HG02852 (cell line): ENCODE data around the gene WASL.

Experiments
- ATAC-seq: cut with Tn5 transposase; IDR thresholded peaks from one replicate; pipeline ENCODE4 v1.9.1; 2021; ENCODE audit warnings: mild to moderate bottlenecking, moderate library complexity; ENCODE audit not compliant: unreplicated experiment

The WASL gene

DNA sequence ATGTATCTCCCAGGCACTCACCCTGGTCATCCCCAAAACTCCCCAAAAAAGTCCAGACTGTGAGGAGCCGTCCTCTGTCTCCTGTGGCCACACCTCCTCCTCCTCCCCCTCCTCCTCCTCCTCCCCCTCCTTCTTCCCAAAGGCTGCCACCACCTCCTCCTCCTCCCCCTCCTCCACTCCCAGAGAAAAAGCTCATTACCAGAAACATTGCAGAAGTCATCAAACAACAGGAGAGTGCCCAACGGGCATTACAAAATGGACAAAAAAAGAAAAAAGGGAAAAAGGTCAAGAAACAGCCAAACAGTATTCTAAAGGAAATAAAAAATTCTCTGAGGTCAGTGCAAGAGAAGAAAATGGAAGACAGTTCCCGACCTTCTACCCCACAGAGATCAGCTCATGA is 86.0 kb downstream of the WASL start:
- no peak for ATAC-seq

DNA sequence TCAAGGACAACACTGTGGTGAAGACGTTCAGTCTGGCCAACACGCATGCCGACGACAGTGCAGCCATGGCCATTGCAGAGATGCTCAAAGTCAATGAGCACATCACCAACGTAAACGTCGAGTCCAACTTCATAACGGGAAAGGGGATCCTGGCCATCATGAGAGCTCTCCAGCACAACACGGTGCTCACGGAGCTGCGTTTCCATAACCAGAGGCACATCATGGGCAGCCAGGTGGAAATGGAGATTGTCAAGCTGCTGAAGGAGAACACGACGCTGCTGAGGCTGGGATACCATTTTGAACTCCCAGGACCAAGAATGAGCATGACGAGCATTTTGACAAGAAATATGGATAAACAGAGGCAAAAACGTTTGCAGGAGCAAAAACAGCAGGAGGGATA is 86.5 kb downstream of the WASL start:
- no peak for ATAC-seq

- ATAC-seq = no peak
Measured at GRCh38 chr7:123661765-123662164, 87.0 kb downstream of the WASL start.

DNA sequence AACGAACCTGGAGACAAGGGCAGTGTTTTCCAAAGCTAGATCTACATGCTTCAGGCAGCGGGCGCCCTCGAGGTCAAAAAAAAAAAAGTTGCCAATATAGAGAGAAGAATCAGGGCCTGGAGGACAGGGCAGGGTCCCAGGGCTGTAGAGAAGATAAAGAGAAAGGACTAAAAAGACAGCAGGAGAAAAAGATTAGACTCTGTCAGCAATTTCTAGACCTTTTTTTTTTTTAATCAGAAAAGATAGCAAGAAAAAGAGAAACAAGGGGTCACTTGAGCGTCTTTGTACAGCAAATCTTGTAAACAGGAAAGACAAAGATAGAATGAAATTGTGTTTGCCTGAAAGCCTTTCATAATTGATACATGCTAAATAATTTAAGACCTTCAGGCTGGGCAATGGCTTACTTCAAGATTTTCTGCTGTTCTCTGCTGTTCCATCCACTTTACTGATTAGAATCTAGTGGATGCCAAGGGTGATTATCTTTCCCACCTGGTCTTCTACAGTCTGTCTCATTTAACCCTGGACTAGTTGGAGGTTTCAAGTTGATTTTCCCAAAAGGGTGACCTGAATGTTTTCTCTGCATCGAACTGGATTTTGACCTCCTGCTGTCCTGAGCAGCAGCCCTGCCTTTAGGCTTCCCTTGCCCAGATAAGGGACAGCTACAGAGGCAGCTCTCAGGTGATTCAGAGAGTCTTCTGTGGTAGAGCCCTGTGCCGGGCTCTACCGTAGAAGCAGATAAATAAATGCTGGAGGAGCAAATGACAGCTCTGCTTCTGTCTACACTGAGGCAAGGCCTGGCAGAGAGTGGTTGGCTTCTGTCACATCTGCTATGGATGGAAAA is 88.1 kb downstream of the WASL start:
- ATAC-seq = no peak

- ATAC-seq = no peak
Measured at GRCh38 chr7:123658023-123658422, 90.8 kb downstream of the WASL start.

DNA sequence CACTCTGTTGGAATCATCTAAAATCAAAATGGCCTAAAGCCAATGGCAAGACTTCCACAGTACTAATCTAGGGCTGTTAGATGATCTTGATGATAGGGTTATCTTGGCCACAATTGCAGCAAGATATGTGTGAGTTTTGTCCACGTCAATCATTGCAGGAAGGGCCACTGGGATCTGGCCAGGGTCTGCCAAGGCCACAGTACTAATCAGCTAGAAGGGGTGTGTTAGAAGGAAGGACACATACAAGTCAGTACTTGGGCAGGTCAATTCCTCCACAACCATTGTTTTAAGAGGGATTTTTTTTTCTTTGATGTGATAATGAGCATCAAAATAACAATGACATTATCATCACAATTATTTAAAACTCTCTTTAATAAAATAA is 91.5 kb downstream of the WASL start:
- no peak for ATAC-seq

DNA sequence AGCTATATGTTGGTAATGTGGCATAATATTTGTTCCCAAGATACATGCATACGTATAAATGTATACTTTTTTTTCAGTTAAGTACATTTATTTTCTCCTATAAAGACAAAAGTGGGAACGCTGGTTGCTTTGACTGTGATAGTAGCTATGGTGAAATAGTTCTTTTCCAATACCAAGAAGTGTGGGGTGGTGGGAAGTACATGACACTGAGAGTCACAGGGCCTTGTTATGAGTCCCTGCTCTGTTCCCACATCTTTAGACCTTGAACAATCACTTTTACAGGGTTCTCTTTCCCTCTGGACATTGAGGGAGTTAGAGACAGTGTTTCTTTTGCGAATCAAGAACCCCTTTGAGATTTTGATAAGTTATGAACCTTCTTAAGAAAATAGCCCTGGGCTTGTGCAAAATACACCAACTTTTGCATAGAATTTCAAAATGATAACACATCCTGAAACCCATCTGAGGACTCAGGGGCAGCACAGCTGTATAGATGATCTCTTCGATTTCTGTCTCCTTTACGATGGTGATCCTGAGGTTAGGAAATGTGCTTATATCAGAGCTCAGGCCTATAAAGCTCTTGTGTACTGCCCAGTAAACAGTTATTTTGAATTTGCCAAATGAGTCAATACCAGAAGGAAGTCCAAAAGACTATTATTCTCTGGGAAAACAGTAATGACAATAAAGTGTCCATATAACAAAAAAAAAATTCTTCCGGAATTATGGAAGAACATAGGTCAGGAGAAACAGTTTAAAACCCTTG is 92.1 kb downstream of the WASL start:
- no peak for ATAC-seq

- no peak for ATAC-seq
Measured at GRCh38 chr7:123655614-123656013, 93.2 kb downstream of the WASL start, which contains the start of gene LMOD2. Gene LMOD2, plus strand, starts transcription at chr7:123655866. Its CDS starts 98 bp downstream, at chr7:123655964.

- ATAC-seq = no peak
Measured at GRCh38 chr7:123653162-123653561, 95.6 kb downstream of the WASL start.

DNA sequence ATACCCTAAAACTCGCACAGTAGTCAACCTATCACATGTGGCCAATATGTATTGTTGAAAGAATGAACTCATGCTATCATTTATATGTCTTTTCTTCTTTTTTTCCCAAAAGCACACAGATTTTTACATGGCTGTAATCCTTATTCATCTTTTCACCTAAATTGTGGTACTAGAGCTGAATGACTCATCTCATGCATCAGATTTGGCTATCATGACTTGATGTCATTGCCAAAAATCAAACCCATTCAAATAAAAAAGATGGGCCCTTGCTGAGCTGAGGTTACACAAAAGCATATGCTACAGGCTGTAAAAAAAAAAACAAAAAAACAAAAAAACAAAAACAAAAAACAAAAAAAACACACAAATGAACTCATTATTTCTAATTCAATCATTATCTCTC is 96.4 kb downstream of the WASL start:
- no peak for ATAC-seq

- no peak for ATAC-seq
Measured at GRCh38 chr7:123650595-123650994, 98.2 kb downstream of the WASL start.

GRCh38 chr7:123649964-123650363 is 98.8 kb downstream of the WASL start:
- ATAC-seq = no peak

DNA sequence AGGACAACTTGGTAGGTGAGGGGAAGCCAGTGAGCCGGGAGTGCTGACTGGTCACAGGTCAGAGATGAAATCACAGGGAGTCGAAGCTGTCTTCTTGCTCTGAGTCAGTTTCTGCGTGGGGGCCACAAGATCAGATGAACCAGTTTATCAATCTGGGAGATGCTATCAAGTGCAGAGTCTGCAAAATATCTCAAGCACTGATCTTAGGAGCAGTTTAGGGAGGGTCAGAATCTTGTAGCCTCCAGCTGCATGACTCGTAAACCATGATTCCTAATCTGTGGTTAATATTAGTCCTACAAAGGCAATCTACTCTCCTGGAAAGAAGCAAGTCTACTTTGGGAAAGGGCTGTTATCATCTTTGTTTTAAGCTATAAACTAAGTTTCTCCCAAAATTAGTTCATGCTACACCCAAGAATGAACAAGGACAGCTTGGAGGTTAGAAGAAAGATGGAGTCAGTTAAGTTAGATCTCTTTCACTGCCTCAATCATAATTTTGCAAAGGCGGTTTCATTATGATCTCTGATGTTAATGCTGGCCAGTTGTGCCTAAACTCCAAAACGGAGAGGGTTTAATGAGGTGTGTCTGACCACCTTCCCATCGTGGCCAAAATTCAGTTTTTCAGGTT is 101.6 kb downstream of the WASL start:
- ATAC-seq = no peak

- no peak for ATAC-seq
Measured at GRCh38 chr7:123645516-123645915, 103.3 kb downstream of the WASL start.

GRCh38 chr7:123643495-123644441 is 105.0 kb downstream of the WASL start:
- ATAC-seq = no peak

DNA sequence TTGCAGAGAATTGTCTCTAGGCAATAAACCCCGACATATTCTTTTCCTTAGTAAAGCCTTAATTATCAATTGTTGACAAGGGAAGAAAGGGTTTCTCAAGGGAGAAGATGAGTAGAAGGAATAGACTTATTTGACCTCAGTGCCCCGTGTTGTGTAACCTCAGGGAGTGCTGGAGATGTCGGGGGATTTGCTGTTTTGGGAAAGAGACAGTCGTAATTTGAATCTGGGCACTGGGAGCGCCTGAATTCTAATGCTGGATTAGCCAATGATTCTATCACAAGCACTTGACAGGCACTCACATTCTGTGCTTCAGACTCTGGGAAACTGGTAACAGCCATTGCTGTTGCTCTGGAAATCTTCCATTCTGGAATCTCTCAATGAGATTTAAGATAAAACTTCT is 106.9 kb downstream of the WASL start:
- no peak for ATAC-seq

- ATAC-seq = no peak
Measured at GRCh38 chr7:123640583-123640982, 108.2 kb downstream of the WASL start.

- no peak for ATAC-seq
Measured at GRCh38 chr7:123639631-123640030, 109.2 kb downstream of the WASL start.

- no peak for ATAC-seq
Measured at GRCh38 chr7:123637878-123638277, 110.9 kb downstream of the WASL start.

DNA sequence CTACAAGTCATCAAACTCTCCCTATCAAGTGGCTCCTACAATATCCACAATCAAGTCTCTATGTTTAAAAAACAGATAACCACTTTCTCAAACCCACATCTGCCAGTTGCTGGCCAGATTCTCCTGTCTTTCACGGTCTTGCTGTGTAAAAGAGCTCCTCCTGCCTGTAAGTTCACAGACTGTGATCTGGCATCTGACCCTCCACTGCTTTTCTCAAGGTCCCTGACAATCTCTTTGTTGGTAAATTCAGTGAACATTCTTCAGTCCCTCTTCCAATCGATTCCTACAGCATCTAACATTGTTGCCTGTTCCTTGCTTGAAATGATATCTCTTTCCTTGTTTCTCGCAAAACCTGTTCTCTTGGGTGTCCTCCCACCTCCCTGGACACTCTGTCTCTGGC is 111.6 kb downstream of the WASL start:
- no peak for ATAC-seq
